PC-9 (cell line): ENCODE data around the gene TRABD. TPM values are rescaled to one million over a fixed set of nuclear protein-coding genes. Genes with fewer than 3 reads are reported as not detected.

Experiments
- BruUV-seq: library from RNA; stranded (reverse); fragments of 400-500 nt; replicated peaks from 2 replicates; lab custom pipeline; 2021; lab: Mats Ljungman, UMichigan
- CTCF ChIA-PET: fragments of 300-600 bp; sonication (Branson Sonifier 250); formaldehyde crosslinking; loops from one replicate; lab custom pipeline; 2022; ENCODE audit warnings: antibody characterized with exemption; lab: Charles Lee
- POLR2A ChIA-PET: fragments of 300-600 bp; sonication (Branson Sonifier 250); formaldehyde crosslinking; loops from one replicate; lab custom pipeline; 2022; ENCODE audit warnings: antibody characterized with exemption; ENCODE audit not compliant: unreplicated experiment; lab: Charles Lee
- DNase-seq, 2 experiments: peaks; one replicate each; pipeline versions ENCODE4 v3.0.0 to v3.0.0-alpha.2; 2015 to 2022; ENCODE audit warnings: mixed read lengths in 1 of 2
- H2AFZ ChIP-seq: fragments of 200-600 bp; sonication (generic); 2 replicates; pipeline ENCODE4 v1.8.1; 2017; ENCODE audit warnings: antibody characterized with exemption
- H3F3A ChIP-seq: fragments of 200-600 bp; sonication (generic); 2 replicates; pipeline ENCODE4 v1.8.1; 2017; ENCODE audit warnings: antibody characterized with exemption, mild to moderate bottlenecking, low read depth; ENCODE audit not compliant: insufficient read depth
- H3K27ac ChIP-seq: fragments of 200-600 bp; sonication (generic); 2 replicates; pipeline ENCODE4 v1.6.1; 2016; ENCODE audit warnings: mixed run types
- H3K27me3 ChIP-seq: fragments of 200-600 bp; sonication (generic); 2 replicates; pipeline ENCODE4 v1.6.1; 2016; ENCODE audit warnings: low read depth, mixed run types; ENCODE audit not compliant: insufficient read depth
- H3K36me3 ChIP-seq: fragments of 200-600 bp; sonication (generic); 2 replicates; pipeline ENCODE4 v1.6.1; 2016; ENCODE audit warnings: low read depth, mixed run types
- H3K4me1 ChIP-seq: fragments of 200-600 bp; sonication (generic); replicated peaks from 2 replicates; pipeline ENCODE4 v1.6.1; 2016; ENCODE audit warnings: mixed run types; ENCODE audit not compliant: insufficient read depth
- H3K4me2 ChIP-seq: fragments of 200-600 bp; sonication (generic); 2 replicates; pipeline ENCODE4 v1.6.1; 2017; ENCODE audit warnings: mixed run types
- H3K4me3 ChIP-seq: fragments of 200-600 bp; sonication (generic); 2 replicates; pipeline ENCODE4 v1.6.1; 2016; ENCODE audit warnings: mixed run types
- H3K79me2 ChIP-seq: fragments of 200-600 bp; sonication (generic); 2 replicates; pipeline ENCODE4 v1.6.1; 2017; ENCODE audit warnings: low read depth, mixed run types
- H3K9me2 ChIP-seq: fragments of 200-600 bp; sonication (generic); 2 replicates; pipeline ENCODE4 v1.8.1; 2017; ENCODE audit warnings: mild to moderate bottlenecking; ENCODE audit not compliant: insufficient read depth
- H3K9me3 ChIP-seq: fragments of 200-600 bp; sonication (generic); 2 replicates; pipeline ENCODE4 v1.8.1; 2016; ENCODE audit warnings: low read depth; ENCODE audit not compliant: insufficient read depth
- H4K20me1 ChIP-seq: fragments of 200-600 bp; sonication (generic); 2 replicates; pipeline ENCODE4 v1.8.1; 2017; ENCODE audit not compliant: insufficient read depth
- EZH2 ChIP-seq: fragments of 200-600 bp; sonication (generic); IDR thresholded peaks from 2 replicates; pipeline ENCODE4 v1.8.0; 2017; ENCODE audit warnings: antibody characterized with exemption, low read depth
- intact Hi-C: fragments of 100-400 bp; cut with micrococcal nuclease; formaldehyde crosslinking; loops from one replicate; pipeline ENCODE4 v1.10.0; 2022; ENCODE audit not compliant: unreplicated experiment
- total RNA-seq: library from RNA; stranded (reverse); gene quantifications from 2 replicates; pipeline ENCODE4 v1.2.3, GENCODE V29; 2021
- TF ChIP-seq, protein P1 (sequence below): fragments of 200-600 bp; sonication (generic); conservative IDR thresholded peaks from 2 replicates; pipeline ENCODE4 v1.6.1; 2017; ENCODE audit warnings: mixed run types, antibody characterized with exemption, mild to moderate bottlenecking, moderate library complexity

TRABD gene
- total RNA-seq, 1 experiment from 2014 or later: 68.2 TPM

DNA sequence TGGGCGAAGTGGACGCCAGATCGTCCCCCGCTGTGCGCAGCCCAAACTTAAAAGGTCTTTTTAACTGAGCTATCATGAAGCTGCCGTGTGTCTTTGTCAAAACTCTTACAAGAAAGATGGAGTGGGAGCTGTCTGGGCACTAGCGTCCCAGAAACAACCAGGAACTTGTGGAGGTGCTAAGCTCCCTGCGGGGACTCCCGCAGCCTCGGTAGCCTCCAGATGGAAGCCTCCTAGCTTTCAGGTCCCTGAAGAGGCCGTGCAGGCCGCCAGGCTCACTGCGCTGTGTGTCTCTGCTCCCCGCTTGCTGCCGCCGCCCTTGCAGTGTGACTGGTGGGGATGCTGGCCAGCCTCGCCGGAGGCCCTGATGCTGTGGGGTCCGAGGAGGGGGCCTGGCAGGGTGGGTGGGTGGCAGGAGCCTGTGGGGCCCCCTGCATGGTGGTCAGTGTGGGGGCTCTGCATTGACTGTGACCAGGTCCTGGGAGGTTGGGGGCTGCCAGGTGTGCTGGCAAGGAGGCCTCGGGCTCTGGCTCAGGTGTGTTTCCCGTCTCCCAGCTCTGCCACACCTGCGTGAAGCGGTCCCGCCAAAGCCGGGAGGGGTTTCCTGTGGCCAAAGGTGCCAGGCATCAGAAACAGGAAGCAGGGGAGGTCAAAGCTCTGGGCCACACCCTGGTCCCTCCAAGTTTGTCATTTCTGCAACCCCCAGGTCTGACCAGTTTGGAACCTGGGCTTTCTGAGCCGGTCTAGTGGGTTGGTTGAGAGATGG is 1.2 kb downstream of the TRABD start:
- H3K4me2 ChIP-seq: peak overlapping the region; percentile 92
- intact Hi-C loops: no loop called here
- peaks cover 23% of the 10 kb centered on the region for H3F3A ChIP-seq
- no peaks in the 10 kb centered on the region for H3K9me3 ChIP-seq
- H3K27ac ChIP-seq: no peak overlapping the region
- H3K79me2 ChIP-seq: peaks cover 59% of the 10 kb centered on the region
- peak overlapping the region; percentile 75 for H3K4me3 ChIP-seq
- H3K4me1 ChIP-seq: peaks cover 47% of the 10 kb centered on the region
- peaks cover 50% of the 10 kb centered on the region for H4K20me1 ChIP-seq
- H3K9me2 ChIP-seq: no peaks in the 10 kb centered on the region
- 0 out of 2 replicates have a peak, but pooled peaks cover 9% of the 10 kb centered on the region for H3K36me3 ChIP-seq
- no TSS peak for BruUV-seq
- peak in 1 of 2 experiments; percentile 48 for DNase-seq
- ChIA-PET CTCF (no interaction called here), POLR2A (interaction anchor here (0.6 kb wide), 1 partner anchor 29 kb away, joined by 5 read pairs; no protein-coding TSS in a partner anchor)
- no peak for TF ChIP-seq EZH2
- TF ChIP-seq, protein P1, sequence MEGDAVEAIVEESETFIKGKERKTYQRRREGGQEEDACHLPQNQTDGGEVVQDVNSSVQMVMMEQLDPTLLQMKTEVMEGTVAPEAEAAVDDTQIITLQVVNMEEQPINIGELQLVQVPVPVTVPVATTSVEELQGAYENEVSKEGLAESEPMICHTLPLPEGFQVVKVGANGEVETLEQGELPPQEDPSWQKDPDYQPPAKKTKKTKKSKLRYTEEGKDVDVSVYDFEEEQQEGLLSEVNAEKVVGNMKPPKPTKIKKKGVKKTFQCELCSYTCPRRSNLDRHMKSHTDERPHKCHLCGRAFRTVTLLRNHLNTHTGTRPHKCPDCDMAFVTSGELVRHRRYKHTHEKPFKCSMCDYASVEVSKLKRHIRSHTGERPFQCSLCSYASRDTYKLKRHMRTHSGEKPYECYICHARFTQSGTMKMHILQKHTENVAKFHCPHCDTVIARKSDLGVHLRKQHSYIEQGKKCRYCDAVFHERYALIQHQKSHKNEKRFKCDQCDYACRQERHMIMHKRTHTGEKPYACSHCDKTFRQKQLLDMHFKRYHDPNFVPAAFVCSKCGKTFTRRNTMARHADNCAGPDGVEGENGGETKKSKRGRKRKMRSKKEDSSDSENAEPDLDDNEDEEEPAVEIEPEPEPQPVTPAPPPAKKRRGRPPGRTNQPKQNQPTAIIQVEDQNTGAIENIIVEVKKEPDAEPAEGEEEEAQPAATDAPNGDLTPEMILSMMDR: no peak
- H3K27me3 ChIP-seq: no peaks in the 10 kb centered on the region
- peak overlapping the region; percentile 29 for H2AFZ ChIP-seq

DNA sequence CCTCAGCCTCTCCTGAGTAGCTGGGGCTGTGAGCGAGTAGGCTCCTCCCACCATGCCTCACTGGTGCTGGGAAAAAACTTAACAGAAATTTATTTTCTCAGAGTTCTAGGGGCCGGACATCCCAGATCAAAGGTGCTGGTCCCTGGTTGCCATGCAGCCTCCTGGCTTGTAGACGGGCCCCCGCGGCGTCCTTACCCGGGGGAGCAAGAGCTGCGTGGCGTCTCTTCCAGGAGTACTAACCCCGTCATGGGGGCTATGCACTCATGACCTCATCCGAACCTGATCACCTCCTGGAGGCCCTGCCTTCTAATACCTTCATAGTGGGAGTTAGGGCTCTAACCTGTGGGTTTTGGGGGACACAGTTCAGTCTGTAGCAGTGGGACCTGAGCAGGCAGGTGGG is 2.6 kb downstream of the TRABD start:
- no TSS peak for BruUV-seq
- peaks cover 59% of the 10 kb centered on the region for H4K20me1 ChIP-seq
- POLR2A ChIA-PET: no interaction called here
- peaks cover 20% of the 10 kb centered on the region for H3F3A ChIP-seq
- H3K36me3 ChIP-seq: peaks cover 10% of the 10 kb centered on the region; the same call in 1 of the 2 replicates
- peaks cover 69% of the 10 kb centered on the region for H3K79me2 ChIP-seq
- no peaks in the 10 kb centered on the region for H3K9me3 ChIP-seq
- no peak for TF ChIP-seq EZH2
- TF ChIP-seq, protein P1: no peak
- H3K27me3 ChIP-seq: no peaks in the 10 kb centered on the region
- intact Hi-C loops: no loop called here
- H3K27ac ChIP-seq: no peak overlapping the region
- no peak overlapping the region for H3K4me3 ChIP-seq
- H3K4me2 ChIP-seq: no peak overlapping the region
- DNase-seq: no peak
- H2AFZ ChIP-seq: no peak overlapping the region
- CTCF ChIA-PET: no interaction called here
- H3K9me2 ChIP-seq: no peaks in the 10 kb centered on the region
- peaks cover 47% of the 10 kb centered on the region for H3K4me1 ChIP-seq

DNA sequence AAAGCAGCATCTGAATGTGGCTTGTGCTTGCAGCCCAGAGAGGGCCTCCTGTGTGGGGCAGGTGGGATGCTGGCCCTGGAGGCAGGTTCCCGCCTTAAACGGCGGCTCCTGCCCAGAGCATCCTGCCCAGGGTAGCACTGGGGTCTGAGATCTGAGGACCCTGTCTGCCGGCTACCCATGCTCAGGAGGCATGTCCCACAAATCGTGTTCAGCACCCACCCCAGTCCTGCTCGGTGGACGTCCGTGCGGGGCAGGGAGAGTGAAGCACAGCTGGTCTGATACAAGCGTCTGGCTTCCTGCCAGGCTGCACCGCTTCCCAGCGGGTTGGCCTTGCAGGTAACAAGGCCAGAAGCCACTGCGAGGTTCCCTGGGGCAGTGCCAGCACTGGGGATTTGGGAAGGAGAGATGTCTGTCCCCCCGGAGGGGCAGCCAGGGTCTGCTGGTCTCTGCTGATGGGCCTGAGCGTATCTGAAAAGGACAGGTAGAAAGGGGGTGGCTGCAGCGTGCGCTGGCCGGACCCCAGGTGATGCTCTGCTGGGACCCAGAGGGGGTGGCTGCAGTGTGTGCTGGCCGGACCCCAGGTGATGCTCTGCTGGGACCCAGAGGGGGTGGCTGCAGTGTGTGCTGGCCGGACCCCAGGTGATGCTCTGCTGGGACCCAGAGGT is 3.6 kb downstream of the TRABD start:
- Histone ChIP-seq H4K20me1 (peaks cover 67% of the 10 kb centered on the region), H3K79me2 (peaks cover 69% of the 10 kb centered on the region), H3K4me1 (peaks cover 40% of the 10 kb centered on the region), H3K9me3 (no peaks in the 10 kb centered on the region), H3K4me2 (peak overlapping the region; percentile 73), H3K27ac (peak overlapping the region; percentile 67; the same call in 1 of the 2 replicates), H3K4me3 (peak overlapping the region; percentile 49; the same call in 1 of the 2 replicates), H3F3A (peaks cover 17% of the 10 kb centered on the region; the same call in 1 of the 2 replicates), H3K36me3 (peaks cover 19% of the 10 kb centered on the region; the same call in 1 of the 2 replicates), H2AFZ (no peak overlapping the region), H3K9me2 (no peaks in the 10 kb centered on the region), H3K27me3 (no peaks in the 10 kb centered on the region)
- no peak for TF ChIP-seq EZH2
- TF ChIP-seq, protein P1: no peak
- intact Hi-C loops: no loop called here
- CTCF ChIA-PET: interaction anchor here (1.3 kb wide), 1 partner anchor 41 kb away, joined by 5 read pairs; no protein-coding TSS in a partner anchor
- POLR2A ChIA-PET: interaction anchor here (0.6 kb wide), 1 partner anchor 28 kb away, joined by 6 read pairs; no protein-coding TSS in a partner anchor
- DNase-seq: no peak
- no TSS peak for BruUV-seq
